Measurements from ENCODE around the gene STEAP2.

The STEAP2 gene

DNA sequence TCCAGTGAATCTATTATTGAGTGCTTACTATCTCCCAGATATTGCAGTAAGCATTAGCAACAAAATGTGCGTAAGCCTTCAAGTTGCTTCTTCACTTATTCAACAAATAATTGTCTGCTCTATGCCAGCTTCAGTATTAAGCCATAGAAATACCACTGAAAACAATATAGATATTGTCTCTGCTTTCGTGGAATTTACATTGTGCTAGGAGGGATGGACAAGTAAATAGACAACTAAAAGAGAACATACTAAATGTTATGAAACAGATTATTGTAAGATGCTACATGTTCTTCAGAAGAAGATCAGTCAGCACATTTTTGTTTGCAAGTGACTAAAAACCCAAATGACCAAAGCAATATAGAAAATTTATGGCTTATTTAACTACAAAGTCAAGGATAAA, 60.7 kb downstream of the STEAP2 start:
- DNase-seq (ENCODE audit: low spot score): no peak

GRCh38 chr7:90274161-90274560, 62.6 kb downstream of the STEAP2 start:
- no peak for DNase-seq (ENCODE audit: low spot score)

GRCh38 chr7:90276033-90276728, 64.6 kb downstream of the STEAP2 start:
- DNase-seq (ENCODE audit: low spot score): no peak
